Measurements from ENCODE around the gene PITPNB.

PITPNB gene

GRCh38 chr22:27918341-27919221 is 475 bp downstream of the PITPNB start:
- peak; percentile 68 to 69 for DNase-seq

GRCh38 chr22:27915986-27916385 is 3.1 kb downstream of the PITPNB start:
- DNase-seq = no peak

- DNase-seq = no peak
Observed at GRCh38 chr22:27913162-27913741, 5.8 kb downstream of the PITPNB start.

GRCh38 chr22:27912101-27912500 is 7.0 kb downstream of the PITPNB start:
- no peak for DNase-seq

GRCh38 chr22:27911330-27911729 is 7.7 kb downstream of the PITPNB start:
- no peak for DNase-seq

- no peak for DNase-seq
Observed at GRCh38 chr22:27906241-27906640, 12.8 kb downstream of the PITPNB start.

GRCh38 chr22:27905653-27906052 is 13.4 kb downstream of the PITPNB start:
- DNase-seq = no peak

- no peak for DNase-seq
Observed at GRCh38 chr22:27903805-27904473, 15.1 kb downstream of the PITPNB start.

GRCh38 chr22:27900153-27900552 is 18.9 kb downstream of the PITPNB start:
- DNase-seq = no peak

- no peak for DNase-seq
Observed at GRCh38 chr22:27896245-27896644, 22.8 kb downstream of the PITPNB start.

GRCh38 chr22:27895600-27895999 is 23.5 kb downstream of the PITPNB start:
- DNase-seq = no peak

- no peak for DNase-seq
Observed at GRCh38 chr22:27892811-27893210, 26.2 kb downstream of the PITPNB start.

GRCh38 chr22:27892064-27892463 is 27.0 kb downstream of the PITPNB start:
- no peak for DNase-seq

- no peak for DNase-seq
Observed at GRCh38 chr22:27888310-27888709, 30.7 kb downstream of the PITPNB start.

- DNase-seq = no peak
Observed at GRCh38 chr22:27886843-27887151, 32.3 kb downstream of the PITPNB start.

GRCh38 chr22:27885977-27886842 is 32.8 kb downstream of the PITPNB start:
- peak; percentile 37 to 46 for DNase-seq

- no peak for DNase-seq
Observed at GRCh38 chr22:27883656-27884350, 35.3 kb downstream of the PITPNB start.

- no peak for DNase-seq
Observed at GRCh38 chr22:27882507-27883290, 36.4 kb downstream of the PITPNB start.

GRCh38 chr22:27881421-27881820 is 37.6 kb downstream of the PITPNB start:
- no peak for DNase-seq

- DNase-seq = no peak
Observed at GRCh38 chr22:27880778-27881394, 38.2 kb downstream of the PITPNB start.

GRCh38 chr22:27879923-27880322 is 39.1 kb downstream of the PITPNB start:
- no peak for DNase-seq

All from stimulated activated CD4-positive, alpha-beta T cell treated with anti-CD3 and anti-CD28 coated beads, Interleukin-2, amount 100 ng/mL, for 24 hours (primary cell).